GM19043 (cell line): ENCODE results near the gene PEAK1.
"Not testable (repeated sequence)": the region's sequence is repeated elsewhere in the genome, so short reads cannot be mapped to it uniquely, and the experiment has no call there.

Source experiments
- ATAC-seq: cut with Tn5 transposase; IDR thresholded peaks from one replicate; pipeline ENCODE4 v1.9.1; 2021; ENCODE audit warnings: low read depth; ENCODE audit not compliant: unreplicated experiment

The PEAK1 gene

DNA sequence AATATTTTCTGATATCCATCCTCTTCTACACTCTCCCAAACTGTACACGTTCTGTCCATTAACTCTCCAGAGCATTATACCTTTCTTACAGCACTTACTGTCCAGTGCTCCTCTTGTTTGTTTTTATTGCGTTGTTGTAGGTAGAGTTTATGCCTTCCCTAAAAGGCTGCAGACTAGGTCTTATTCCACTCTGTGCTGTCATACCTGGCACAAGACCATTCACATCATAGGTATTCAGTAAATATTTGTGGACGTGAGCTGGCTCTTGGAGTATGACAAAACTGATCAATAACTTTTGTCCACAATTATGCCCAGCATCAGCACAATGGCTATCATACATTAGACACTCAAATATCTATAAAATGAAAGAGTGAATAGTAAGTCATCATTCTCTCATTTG lies 5.2 kb upstream of the PEAK1 start:
- ATAC-seq, result no peak

DNA sequence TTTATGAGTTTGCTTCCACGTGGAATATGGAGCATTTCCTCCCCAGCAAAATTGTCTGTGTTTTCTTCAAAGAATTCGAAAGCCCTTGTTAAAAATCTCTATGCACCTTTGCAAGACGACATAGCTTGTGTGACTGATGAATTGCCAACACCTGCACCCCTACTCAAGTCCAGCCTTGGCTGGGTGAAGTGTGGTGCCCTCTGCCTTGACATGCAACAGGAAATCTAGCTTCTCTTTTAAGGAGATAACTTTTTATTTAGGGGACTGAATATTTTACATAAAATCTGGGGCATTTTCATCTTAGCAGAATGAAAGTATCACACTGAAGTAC lies 1.4 kb upstream of the PEAK1 start:
- no peak for ATAC-seq

DNA sequence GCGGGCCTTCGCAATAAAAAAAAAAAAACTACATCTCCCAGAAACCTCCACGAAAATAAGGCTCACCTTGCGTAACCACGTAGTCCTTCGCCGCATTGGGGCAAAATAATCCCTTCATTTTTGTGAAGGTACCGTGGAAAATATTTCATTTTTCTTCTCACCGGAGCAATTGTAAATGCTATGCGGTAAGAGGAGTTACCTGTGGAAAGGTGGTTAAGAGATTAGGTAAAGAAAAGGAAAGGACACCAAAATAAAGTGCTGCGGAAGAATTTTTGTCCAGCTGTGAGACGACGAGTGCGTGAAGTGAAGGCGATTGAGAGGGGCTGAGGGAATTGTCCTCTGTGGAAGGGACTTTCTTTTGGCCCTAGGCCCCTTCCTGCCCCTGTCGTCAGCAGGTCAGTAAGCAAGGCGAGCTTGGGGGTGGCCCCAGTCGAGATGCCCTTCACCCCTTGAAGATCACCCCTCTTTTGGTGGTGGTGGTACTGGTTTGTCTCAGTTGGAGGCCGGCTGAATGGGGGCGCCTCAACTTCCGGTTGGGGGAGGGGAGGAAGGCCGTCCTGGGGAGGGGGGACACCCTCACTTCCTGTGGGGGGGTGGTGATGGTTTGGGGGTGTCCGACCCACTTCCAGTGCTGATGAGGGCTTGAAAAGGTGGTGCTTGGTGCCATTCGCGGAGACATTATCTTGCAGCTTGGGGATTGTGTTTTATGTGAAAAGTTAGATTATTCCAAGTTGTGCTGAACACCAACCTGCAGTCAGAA lies 886 bp upstream of the PEAK1 start, which contains the start of gene HMG20A:
Gene HMG20A (plus strand): TSS at position 279 of the 760 bp plus-strand sequence. CDS start 37,520 bp downstream, outside the sequence.
- ATAC-seq, result peak; percentile 32

GRCh38 chr15:77418966-77419835 lies 703 bp downstream of the PEAK1 start:
- peak; percentile 17 for ATAC-seq

GRCh38 chr15:77418391-77418965 lies 1.4 kb downstream of the PEAK1 start:
- ATAC-seq, result no peak

GRCh38 chr15:77417602-77418001 lies 2.3 kb downstream of the PEAK1 start:
- ATAC-seq, result no peak

DNA sequence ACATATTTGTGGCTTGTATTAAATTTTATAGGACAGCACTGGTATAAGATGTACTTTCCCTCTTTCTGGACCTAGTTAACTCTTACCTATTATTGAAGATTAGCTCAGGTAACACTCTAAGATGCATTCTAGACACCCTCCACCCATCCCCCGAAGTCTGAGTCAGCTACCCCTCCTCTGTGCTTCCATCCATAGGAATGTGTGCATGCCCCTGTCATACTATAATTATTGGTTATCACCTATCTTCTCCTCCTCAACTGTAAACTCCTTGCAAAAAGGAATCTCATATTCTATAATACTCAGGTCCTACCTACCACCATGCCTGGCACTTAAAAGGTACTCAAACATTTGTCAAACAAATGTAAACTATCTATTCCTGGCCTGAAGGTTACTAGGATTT lies 3.0 kb downstream of the PEAK1 start:
- ATAC-seq, result no peak

- no peak for ATAC-seq
Measured at GRCh38 chr15:77416148-77416455, 3.8 kb downstream of the PEAK1 start.

- ATAC-seq, result no peak
Measured at GRCh38 chr15:77415450-77416147, 4.3 kb downstream of the PEAK1 start.

DNA sequence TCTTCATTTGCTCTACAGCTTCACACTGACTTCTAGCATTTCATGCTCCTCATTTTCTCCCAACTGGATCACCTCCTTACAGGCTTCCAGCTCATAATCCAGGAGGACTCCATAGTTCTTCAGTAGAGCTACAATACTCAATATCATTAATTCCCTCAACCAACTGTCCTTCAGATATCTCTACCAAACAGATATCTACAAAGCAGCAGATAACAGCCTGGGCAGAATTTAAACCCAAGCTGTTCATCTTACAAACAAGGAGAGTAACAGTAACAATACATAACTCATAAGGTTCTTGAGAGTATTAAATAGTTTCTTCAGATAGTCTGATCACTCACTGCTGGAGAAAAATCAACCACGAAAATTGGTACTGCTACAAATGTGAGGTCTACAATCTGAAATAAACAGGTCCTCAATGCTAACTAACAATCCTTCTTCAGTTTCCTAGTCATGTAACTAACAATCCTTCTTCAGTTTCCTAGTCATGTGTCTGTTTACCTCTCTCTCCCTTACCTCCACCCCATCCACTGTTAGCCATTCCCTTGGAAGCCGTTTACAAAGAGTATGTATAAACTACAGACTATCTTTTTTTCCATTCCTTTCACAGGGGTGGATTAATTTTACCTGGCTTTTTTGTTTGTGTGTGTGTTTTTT lies 5.0 kb downstream of the PEAK1 start:
- ATAC-seq, result no peak

GRCh38 chr15:77413699-77414349 lies 6.1 kb downstream of the PEAK1 start:
- no peak for ATAC-seq

DNA sequence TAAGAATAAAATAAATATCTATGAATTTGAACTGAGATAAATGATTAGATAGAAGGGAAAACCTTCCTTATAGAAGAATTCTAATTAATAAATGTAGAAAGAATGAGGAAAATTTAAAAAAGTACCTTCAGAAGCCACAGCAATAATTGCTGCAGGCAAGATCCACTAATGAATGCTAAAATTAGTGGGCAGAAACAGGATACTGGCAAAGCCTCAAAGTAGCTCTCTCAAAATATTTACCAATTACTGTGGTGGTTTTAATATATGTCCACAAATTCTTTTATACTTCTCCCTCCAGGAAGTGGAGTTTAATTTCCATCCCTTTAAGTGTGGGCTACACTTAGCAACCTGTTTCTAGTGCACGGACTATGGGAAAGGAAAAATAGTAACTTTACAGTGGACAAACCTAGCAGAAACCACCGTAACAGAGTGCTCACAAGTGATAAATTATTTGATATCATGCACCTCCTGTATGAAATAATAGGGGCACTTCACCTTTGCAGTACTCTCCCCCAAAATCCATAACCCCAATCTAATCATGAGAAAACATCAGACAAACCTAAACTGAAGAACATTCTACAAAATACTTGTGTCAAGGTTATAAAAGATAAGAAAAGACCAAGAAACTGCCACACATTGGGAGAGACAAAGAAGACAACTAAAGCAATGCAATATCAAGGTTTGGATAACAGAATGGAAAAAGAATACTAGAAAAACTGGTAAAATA lies 6.8 kb downstream of the PEAK1 start:
- no peak for ATAC-seq

DNA sequence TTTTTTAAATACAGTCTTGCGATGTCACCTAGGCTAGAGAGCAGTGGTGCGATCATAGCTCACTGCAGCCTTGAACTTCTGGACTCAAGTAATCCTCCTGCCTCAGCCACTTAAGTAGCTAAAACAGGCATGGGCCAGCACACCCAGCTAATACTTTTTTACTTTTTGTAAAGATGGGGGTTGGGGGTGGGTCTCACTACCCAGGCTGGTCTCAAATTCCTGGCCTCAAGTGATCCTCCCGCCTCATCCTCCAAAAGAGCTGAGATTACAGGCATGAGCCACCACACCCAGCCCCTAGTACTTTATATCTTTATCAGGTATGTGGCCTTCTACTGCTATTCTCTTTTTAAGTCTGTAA lies 8.3 kb downstream of the PEAK1 start:
- ATAC-seq, result no peak

- peak; percentile 52 for ATAC-seq
Measured at GRCh38 chr15:77410701-77411618, 8.9 kb downstream of the PEAK1 start.

GRCh38 chr15:77410157-77410500 lies 9.8 kb downstream of the PEAK1 start:
- ATAC-seq, result not testable (repeated sequence)

GRCh38 chr15:77409259-77410156 lies 10.4 kb downstream of the PEAK1 start:
- peak; percentile 65 for ATAC-seq

DNA sequence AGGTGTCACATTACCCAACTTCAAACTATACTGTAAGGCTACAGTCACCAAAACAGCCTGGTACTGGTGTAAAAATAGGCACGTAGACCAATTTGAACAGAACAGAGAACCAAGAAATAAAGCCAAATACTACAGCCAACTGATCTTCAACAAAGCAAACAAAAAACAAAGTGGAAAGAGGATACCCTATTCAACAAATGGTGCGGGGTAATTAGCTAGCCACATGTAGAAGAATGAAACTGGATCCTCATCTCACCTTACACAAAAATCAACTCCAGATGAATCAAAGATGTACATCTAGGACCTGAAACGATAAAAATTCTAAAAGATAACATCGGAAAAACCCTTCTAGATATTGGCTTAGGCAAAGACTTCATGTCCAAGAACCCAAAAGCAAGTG lies 13.1 kb downstream of the PEAK1 start:
- ATAC-seq, result no peak
